ENCODE measurements around the gene MSI2. TPM values are rescaled to one million over a fixed set of nuclear protein-coding genes. Genes with fewer than 3 reads are reported as not detected.

MSI2 gene
- total RNA-seq, 2 experiments from 2014 or later: 113 to 114 TPM

GRCh38 chr17:57418463-57419246 lies 162.3 kb downstream of the MSI2 start:
- peaks cover 12% of the 10 kb centered on the region for H3K4me1 Mint-ChIP-seq
- no peak overlapping the region for H3K4me3 Mint-ChIP-seq
- no peaks in the 10 kb centered on the region for H3K27me3 Mint-ChIP-seq
- DNase-seq (no peak), ATAC-seq (ENCODE audit: low read depth) (no peak)
- no peak overlapping the region for H3K27ac Mint-ChIP-seq
- POLR2A ChIA-PET: interaction anchor here (0.7 to 1.4 kb wide), 3 partner anchors 18 to 163 kb away, joined by 3 to 4 read pairs (median 3); partner anchors contain the start of gene MSI2
- H3K9me3 Mint-ChIP-seq: peaks cover 5% of the 10 kb centered on the region
- H3K36me3 Mint-ChIP-seq: peaks cover 32% of the 10 kb centered on the region

GRCh38 chr17:57419940-57420550 lies 163.7 kb downstream of the MSI2 start:
- Mint-ChIP-seq H3K4me3 (no peak overlapping the region), H3K4me1 (peaks cover 15% of the 10 kb centered on the region), H3K27ac (no peak overlapping the region), H3K27me3 (no peaks in the 10 kb centered on the region), H3K9me3 (peaks cover 4% of the 10 kb centered on the region), H3K36me3 (peaks cover 30% of the 10 kb centered on the region)
- POLR2A ChIA-PET: no interaction called here
- ATAC-seq (ENCODE audit: low read depth) (no peak), DNase-seq (no peak)

GRCh38 chr17:57420734-57421717 lies 164.7 kb downstream of the MSI2 start:
- peaks cover 2% of the 10 kb centered on the region for H3K9me3 Mint-ChIP-seq
- H3K4me3 Mint-ChIP-seq: no peak overlapping the region
- POLR2A ChIA-PET: no interaction called here
- ATAC-seq (ENCODE audit: low read depth): no peak
- H3K36me3 Mint-ChIP-seq: peaks cover 26% of the 10 kb centered on the region
- peaks cover 15% of the 10 kb centered on the region for H3K4me1 Mint-ChIP-seq
- H3K27me3 Mint-ChIP-seq: no peaks in the 10 kb centered on the region
- no peak for DNase-seq
- no peak overlapping the region for H3K27ac Mint-ChIP-seq

- H3K4me1 Mint-ChIP-seq: peaks cover 8% of the 10 kb centered on the region
These were observed 166.3 kb downstream of the MSI2 start for GRCh38 chr17:57422574-57423164.

GRCh38 chr17:57423541-57423940 lies 167.2 kb downstream of the MSI2 start:
- no peak overlapping the region for H3K4me3 Mint-ChIP-seq
- H3K9me3 Mint-ChIP-seq: no peaks in the 10 kb centered on the region
- no peak overlapping the region for H3K27ac Mint-ChIP-seq
- POLR2A ChIA-PET: interaction anchor here (1.3 kb wide), 1 partner anchor 16 kb away, joined by 3 read pairs; no protein-coding TSS in a partner anchor
- no peaks in the 10 kb centered on the region for H3K27me3 Mint-ChIP-seq
- ATAC-seq (ENCODE audit: low read depth) (no peak), DNase-seq (no peak)
- H3K4me1 Mint-ChIP-seq: peaks cover 7% of the 10 kb centered on the region
- peaks cover 20% of the 10 kb centered on the region for H3K36me3 Mint-ChIP-seq

More at GRCh38 chr17:57422574-57423164, 166.3 kb downstream of the MSI2 start:
- H3K4me3 Mint-ChIP-seq: no peak overlapping the region
- peaks cover 20% of the 10 kb centered on the region for H3K36me3 Mint-ChIP-seq
- no peak for ATAC-seq (ENCODE audit: low read depth)
- no peak overlapping the region for H3K27ac Mint-ChIP-seq
- H3K9me3 Mint-ChIP-seq: no peaks in the 10 kb centered on the region
- no peak for DNase-seq
- POLR2A ChIA-PET: no interaction called here
- H3K27me3 Mint-ChIP-seq: no peaks in the 10 kb centered on the region

GRCh38 chr17:57424273-57424672 lies 167.9 kb downstream of the MSI2 start:
- Mint-ChIP-seq H3K9me3 (no peaks in the 10 kb centered on the region), H3K27ac (no peak overlapping the region), H3K4me1 (peaks cover 7% of the 10 kb centered on the region), H3K27me3 (no peaks in the 10 kb centered on the region), H3K36me3 (peaks cover 20% of the 10 kb centered on the region), H3K4me3 (no peak overlapping the region)
- DNase-seq (no peak), ATAC-seq (ENCODE audit: low read depth) (no peak)
- POLR2A ChIA-PET: interaction anchor here (1.3 kb wide), 1 partner anchor 15 kb away, joined by 3 read pairs; no protein-coding TSS in a partner anchor

- Mint-ChIP-seq H3K27ac (no peak overlapping the region), H3K27me3 (no peaks in the 10 kb centered on the region), H3K4me1 (peaks cover 7% of the 10 kb centered on the region), H3K36me3 (peaks cover 18% of the 10 kb centered on the region), H3K4me3 (no peak overlapping the region), H3K9me3 (no peaks in the 10 kb centered on the region)
- no peak for DNase-seq
- POLR2A ChIA-PET: no interaction called here
- no peak for ATAC-seq (ENCODE audit: low read depth)
These were observed 168.5 kb downstream of the MSI2 start for GRCh38 chr17:57424777-57425188.

- H3K4me1 Mint-ChIP-seq: peaks cover 9% of the 10 kb centered on the region
- no peak overlapping the region for H3K27ac Mint-ChIP-seq
- no peak overlapping the region for H3K4me3 Mint-ChIP-seq
- ATAC-seq (ENCODE audit: low read depth): no peak
- no peaks in the 10 kb centered on the region for H3K27me3 Mint-ChIP-seq
- DNase-seq: no peak
- H3K36me3 Mint-ChIP-seq: peaks cover 13% of the 10 kb centered on the region
- H3K9me3 Mint-ChIP-seq: no peaks in the 10 kb centered on the region
- POLR2A ChIA-PET: no interaction called here
These were observed 169.1 kb downstream of the MSI2 start for GRCh38 chr17:57425431-57425830.

GRCh38 chr17:57425903-57426880 lies 169.9 kb downstream of the MSI2 start:
- DNase-seq: no peak
- ATAC-seq (ENCODE audit: low read depth): no peak
- H3K4me3 Mint-ChIP-seq: no peak overlapping the region
- H3K27me3 Mint-ChIP-seq: no peaks in the 10 kb centered on the region
- H3K36me3 Mint-ChIP-seq: peaks cover 11% of the 10 kb centered on the region
- H3K27ac Mint-ChIP-seq: no peak overlapping the region
- POLR2A ChIA-PET: no interaction called here
- H3K4me1 Mint-ChIP-seq: peaks cover 15% of the 10 kb centered on the region
- H3K9me3 Mint-ChIP-seq: no peaks in the 10 kb centered on the region

GRCh38 chr17:57429966-57430365 lies 173.6 kb downstream of the MSI2 start:
- Mint-ChIP-seq H3K4me1 (peaks cover 18% of the 10 kb centered on the region), H3K27me3 (no peaks in the 10 kb centered on the region), H3K27ac (no peak overlapping the region), H3K9me3 (no peaks in the 10 kb centered on the region), H3K36me3 (peaks cover 8% of the 10 kb centered on the region), H3K4me3 (no peak overlapping the region)
- ATAC-seq (ENCODE audit: low read depth) (no peak), DNase-seq (no peak)
- POLR2A ChIA-PET: no interaction called here

GRCh38 chr17:57431415-57431814 lies 175.1 kb downstream of the MSI2 start:
- Mint-ChIP-seq H3K27me3 (no peaks in the 10 kb centered on the region), H3K9me3 (no peaks in the 10 kb centered on the region), H3K27ac (no peak overlapping the region), H3K4me1 (peaks cover 18% of the 10 kb centered on the region), H3K36me3 (peaks cover 10% of the 10 kb centered on the region), H3K4me3 (no peak overlapping the region)
- DNase-seq: no peak
- POLR2A ChIA-PET: no interaction called here
- no peak for ATAC-seq (ENCODE audit: low read depth)
